GM12891 (cell line): ENCODE data around the gene INSIG1.

ENCODE experiments used
- POLR2A ChIP-seq: IDR thresholded peaks from 2 replicates; pipeline ENCODE4 v1.6.1; 2011; ENCODE audit warnings: low read depth, low read length, control low read depth
- POU2F2 ChIP-seq: IDR thresholded peaks from 2 replicates; pipeline ENCODE4 v1.6.1; 2011; ENCODE audit warnings: low read depth, mild to moderate bottlenecking, control low read depth, low read length, moderate library complexity

GRCh38 chr7:155291729-155292128 lies 5.9 kb upstream of the INSIG1 start:
- TF ChIP-seq POLR2A (no peak), POU2F2 (no peak)
